H7 (cell line): ENCODE results near the gene LPP. TPM values are rescaled to one million over a fixed set of nuclear protein-coding genes. Genes with fewer than 3 reads are reported as not detected.

Experiments
- DNase-seq: peaks from one replicate; pipeline ENCODE4 v3.0.0; 2012
- H3K27me3 ChIP-seq: 2 replicates; pipeline ENCODE4 v1.6.0; 2011; ENCODE audit warnings: mild to moderate bottlenecking, low read length; ENCODE audit not compliant: control insufficient read depth, insufficient read depth
- H3K36me3 ChIP-seq: replicated peaks from 2 replicates; pipeline ENCODE4 v1.5.1; 2011; ENCODE audit warnings: low read length; ENCODE audit not compliant: control insufficient read depth, insufficient read depth
- H3K4me3 ChIP-seq: 2 replicates; pipeline ENCODE4 v1.5.1; 2011; ENCODE audit warnings: low read depth, mild to moderate bottlenecking, control low read depth, low read length, moderate library complexity; ENCODE audit not compliant: insufficient read depth
- total RNA-seq: library from RNA; depleted of rRNA; stranded (reverse); fragments of >200 nt; shearing (Covaris generic); gene quantifications from 2 replicates; pipeline ENCODE4 v1.2.3, GENCODE V29; 2014

LPP gene
- total RNA-seq, 1 experiment from 2014 or later = 14.5 TPM

GRCh38 chr3:188170461-188171459 lies 16.8 kb downstream of the LPP start:
- no peak overlapping the region for H3K4me3 ChIP-seq
- H3K27me3 ChIP-seq = no peaks in the 10 kb centered on the region
- no peak for DNase-seq
- H3K36me3 ChIP-seq = no peaks in the 10 kb centered on the region

- no peaks in the 10 kb centered on the region for H3K27me3 ChIP-seq
- no peaks in the 10 kb centered on the region for H3K36me3 ChIP-seq
- no peak overlapping the region for H3K4me3 ChIP-seq
- DNase-seq = no peak
Measured at GRCh38 chr3:188171682-188172467, 17.9 kb downstream of the LPP start.

DNA sequence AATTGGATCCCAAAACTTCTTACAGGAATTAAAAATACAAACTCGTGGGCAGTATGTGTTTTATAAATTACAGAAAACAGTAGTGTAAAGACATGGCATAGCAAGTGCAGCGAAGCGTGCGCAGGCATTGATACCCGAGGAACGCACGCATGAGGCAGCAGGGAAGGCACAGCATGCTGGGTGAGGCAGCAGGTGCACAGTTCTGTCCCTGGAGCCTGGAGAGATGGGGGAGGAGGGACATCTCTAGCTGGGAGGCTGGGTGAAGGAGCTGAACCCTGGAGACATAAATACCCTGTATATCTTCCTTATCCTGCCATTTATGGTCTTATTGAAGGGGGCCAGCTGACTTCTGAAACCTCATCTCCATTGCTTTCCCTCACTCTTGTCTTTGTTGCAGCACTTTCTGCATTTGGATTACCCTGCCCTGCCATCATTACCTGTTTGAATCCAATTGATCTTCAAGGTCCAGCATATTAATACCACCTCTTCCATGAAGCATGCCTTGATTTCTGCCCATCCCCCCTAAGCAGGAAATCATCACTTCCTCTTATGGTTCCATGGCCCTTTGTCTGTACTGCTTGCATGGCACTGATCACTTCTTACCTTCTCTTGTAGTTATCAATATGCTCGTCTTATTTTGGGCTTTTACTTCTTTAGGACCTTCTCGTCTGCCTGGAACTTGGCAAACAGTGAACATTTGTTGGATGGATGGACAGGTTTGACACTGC lies 20.5 kb downstream of the LPP start:
- Histone ChIP-seq H3K27me3 (no peaks in the 10 kb centered on the region), H3K4me3 (no peak overlapping the region), H3K36me3 (no peaks in the 10 kb centered on the region)
- no peak for DNase-seq

GRCh38 chr3:188176476-188176875 lies 22.5 kb downstream of the LPP start:
- no peak for DNase-seq
- H3K4me3 ChIP-seq = no peak overlapping the region
- no peaks in the 10 kb centered on the region for H3K27me3 ChIP-seq
- no peaks in the 10 kb centered on the region for H3K36me3 ChIP-seq

DNA sequence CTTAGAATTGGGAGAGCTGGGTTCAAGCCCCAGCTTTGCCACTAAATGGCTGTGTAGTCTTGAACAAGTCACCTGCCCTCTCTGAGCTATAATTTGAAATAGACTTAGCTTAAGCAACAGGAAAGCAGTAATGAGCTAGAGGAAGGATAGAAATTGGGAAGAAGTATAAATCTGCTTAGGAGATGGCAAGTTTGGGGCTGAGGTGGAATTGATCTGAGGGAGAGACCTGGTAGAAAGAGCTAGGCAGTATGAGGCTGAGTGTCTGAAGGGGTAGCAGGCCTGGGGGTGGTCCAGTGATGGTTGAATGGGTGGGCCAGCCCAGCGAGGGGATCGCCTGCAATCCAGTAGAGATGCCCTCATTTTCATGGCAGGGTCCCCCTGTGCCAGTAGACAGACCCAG lies 22.9 kb downstream of the LPP start:
- H3K27me3 ChIP-seq = no peaks in the 10 kb centered on the region
- no peaks in the 10 kb centered on the region for H3K36me3 ChIP-seq
- no peak for DNase-seq
- H3K4me3 ChIP-seq = no peak overlapping the region

DNA sequence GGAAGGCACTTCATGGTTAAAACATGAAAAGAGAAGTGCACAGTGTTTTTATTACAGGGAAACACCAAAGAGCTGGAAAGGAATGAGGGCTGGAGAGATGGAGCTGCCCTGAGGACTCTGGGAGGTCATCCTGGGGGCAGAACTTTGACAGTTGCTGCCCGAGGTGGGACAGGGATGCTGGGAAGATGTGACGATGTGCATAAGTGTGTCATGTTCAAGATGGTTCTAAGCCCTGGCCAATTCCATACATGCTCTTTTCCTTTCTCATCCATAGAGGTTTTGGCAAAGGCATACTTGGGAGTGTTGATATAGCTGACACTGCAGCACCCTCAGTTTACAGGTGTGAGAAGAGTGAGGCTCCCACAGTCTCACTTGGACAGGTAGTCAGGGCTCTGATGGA lies 23.8 kb downstream of the LPP start:
- Histone ChIP-seq H3K4me3 (no peak overlapping the region), H3K36me3 (no peaks in the 10 kb centered on the region), H3K27me3 (no peaks in the 10 kb centered on the region)
- no peak for DNase-seq

- no peak for DNase-seq
- H3K27me3 ChIP-seq = no peaks in the 10 kb centered on the region
- no peak overlapping the region for H3K4me3 ChIP-seq
- no peaks in the 10 kb centered on the region for H3K36me3 ChIP-seq
Measured at GRCh38 chr3:188178293-188178936, 24.5 kb downstream of the LPP start.

DNA sequence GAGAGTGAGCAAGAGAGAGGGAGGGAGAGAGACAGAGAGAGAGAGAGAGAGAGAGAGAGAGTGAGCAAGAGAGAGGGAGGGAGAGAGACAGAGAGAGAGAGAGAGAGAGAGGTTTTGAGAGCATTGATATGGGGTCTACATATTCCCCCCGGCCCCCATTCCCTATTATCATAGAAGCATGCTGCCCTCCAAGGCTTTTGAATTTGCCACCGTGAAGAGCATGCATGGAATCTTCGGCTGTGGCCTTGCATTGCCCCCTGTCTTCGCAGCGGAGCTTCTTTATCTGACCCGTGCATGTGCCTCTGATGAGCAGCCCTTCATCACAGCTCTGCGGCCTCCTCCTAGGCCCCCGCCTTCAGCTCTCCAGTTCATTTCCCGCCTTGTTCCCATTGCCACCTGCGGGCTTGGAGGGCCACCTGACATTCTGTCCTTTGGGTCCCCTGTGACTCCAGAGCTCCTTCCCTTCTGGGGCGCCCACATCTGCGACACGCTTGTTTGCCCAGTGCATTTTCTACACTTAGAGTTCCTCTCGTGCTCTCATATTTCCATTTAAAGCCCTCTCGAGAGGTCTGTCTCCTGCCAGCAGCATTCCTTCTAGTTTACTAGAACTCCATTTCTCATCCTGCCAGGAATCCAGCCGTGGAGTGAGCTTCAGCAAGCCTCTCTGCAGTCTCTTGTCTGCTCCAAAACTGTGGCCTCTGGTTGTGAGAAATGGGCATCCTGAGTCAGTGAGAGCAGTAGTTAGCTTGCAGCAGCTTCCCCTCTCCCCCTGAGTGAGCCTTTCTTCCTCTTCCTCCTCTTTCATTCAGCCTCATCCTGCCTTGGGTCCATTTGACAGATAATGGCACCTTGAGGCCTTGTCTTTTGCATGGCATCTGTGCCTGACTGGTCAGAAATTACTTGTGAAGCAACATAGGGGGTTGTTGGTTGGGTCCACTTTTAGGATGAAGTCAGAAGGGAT lies 25.3 kb downstream of the LPP start:
- Histone ChIP-seq H3K4me3 (no peak overlapping the region), H3K36me3 (no peaks in the 10 kb centered on the region), H3K27me3 (no peaks in the 10 kb centered on the region)
- no peak for DNase-seq

DNA sequence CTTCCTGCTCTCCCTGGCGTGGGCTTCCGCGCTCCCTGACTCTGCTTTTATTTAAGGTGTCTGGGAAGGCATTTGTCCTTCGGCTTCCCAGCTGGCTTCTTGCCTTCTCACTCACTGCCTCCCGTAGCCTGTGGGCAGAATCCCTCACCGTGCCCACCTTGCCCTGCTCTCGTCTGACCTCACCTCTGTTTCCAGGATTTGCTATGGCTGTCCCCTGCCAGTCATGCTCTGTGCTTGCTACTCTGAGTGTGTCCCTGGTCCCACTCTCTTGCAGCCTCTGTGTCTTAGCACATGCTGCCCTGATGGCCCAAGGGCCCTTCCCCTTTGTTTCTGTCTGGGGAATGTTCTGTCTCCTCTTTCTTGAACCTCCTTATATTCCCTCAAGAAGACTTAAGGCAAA lies 26.2 kb downstream of the LPP start:
- no peaks in the 10 kb centered on the region for H3K27me3 ChIP-seq
- no peaks in the 10 kb centered on the region for H3K36me3 ChIP-seq
- no peak overlapping the region for H3K4me3 ChIP-seq
- DNase-seq = no peak

GRCh38 chr3:188183452-188183851 lies 29.5 kb downstream of the LPP start:
- DNase-seq = no peak
- H3K36me3 ChIP-seq = no peaks in the 10 kb centered on the region

GRCh38 chr3:188184160-188184559 lies 30.2 kb downstream of the LPP start:
- no peak for DNase-seq
- no peak overlapping the region for H3K4me3 ChIP-seq
- H3K27me3 ChIP-seq = no peaks in the 10 kb centered on the region
- H3K36me3 ChIP-seq = no peaks in the 10 kb centered on the region

More at GRCh38 chr3:188183452-188183851, 29.5 kb downstream of the LPP start:
- no peak overlapping the region for H3K4me3 ChIP-seq
- no peaks in the 10 kb centered on the region for H3K27me3 ChIP-seq

DNA sequence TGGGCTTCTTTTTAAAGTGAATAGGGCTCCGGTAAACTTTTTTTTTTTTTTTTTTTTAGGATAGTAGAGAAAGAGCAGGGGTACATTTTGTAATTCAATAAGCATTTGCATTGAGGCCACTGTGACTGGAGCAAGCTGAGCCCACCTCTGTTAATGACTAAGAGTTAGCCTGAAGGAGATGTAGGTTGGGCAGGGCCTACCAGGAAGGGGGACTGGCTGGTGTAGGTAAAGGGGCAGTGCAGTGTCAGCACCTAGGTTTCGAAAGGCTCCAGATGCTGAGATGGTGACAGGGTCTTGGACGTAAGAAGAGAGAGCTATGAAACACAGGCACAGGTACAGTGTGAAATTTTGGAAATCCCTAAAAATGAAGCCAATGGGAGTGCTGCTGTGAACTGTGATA lies 30.7 kb downstream of the LPP start:
- DNase-seq = no peak
- no peaks in the 10 kb centered on the region for H3K36me3 ChIP-seq
- H3K4me3 ChIP-seq = no peak overlapping the region
- H3K27me3 ChIP-seq = no peaks in the 10 kb centered on the region

GRCh38 chr3:188185717-188186251 lies 31.8 kb downstream of the LPP start:
- H3K4me3 ChIP-seq = no peak overlapping the region
- DNase-seq = no peak
- no peaks in the 10 kb centered on the region for H3K27me3 ChIP-seq
- no peaks in the 10 kb centered on the region for H3K36me3 ChIP-seq
